Measurements from ENCODE around the gene KATNB1.

DNA sequence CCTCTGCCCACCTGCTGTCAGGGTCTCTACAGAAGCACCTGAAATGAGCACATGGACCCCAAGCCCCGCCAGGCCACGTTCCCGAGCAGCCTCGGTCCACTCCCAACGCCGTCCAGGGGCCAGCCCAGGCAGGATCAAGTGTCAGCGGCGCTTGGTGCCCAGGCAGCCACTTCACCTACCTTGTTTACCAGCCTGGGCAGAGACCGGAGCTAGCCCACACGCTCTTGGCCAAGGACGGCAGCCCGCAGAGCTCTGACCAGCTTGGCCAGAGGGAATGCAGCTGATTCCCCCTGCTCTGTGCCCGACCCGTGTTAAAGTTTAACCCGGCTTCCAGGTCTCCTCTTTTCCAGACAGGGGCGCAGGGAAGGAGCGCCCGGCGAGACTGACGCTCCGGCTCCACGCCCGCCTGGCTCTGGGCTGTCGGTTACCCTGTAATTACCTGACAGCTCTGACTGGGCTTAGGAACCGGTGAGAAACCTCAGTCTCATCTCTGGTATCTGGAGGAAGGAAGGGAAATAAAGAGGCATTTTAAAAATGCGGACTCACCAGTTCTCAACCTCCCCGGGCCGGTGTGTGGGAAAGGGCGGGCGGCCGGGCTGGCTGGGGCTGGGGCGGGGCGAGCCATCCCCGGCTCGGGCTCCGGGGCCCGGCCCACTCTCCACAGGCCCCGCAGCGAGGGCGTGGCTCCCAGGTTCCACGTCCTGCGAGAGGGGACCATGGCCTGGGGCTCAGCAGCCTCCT, 62.1 kb downstream of the KATNB1 start:
- TF ChIP-seq, protein P1, sequence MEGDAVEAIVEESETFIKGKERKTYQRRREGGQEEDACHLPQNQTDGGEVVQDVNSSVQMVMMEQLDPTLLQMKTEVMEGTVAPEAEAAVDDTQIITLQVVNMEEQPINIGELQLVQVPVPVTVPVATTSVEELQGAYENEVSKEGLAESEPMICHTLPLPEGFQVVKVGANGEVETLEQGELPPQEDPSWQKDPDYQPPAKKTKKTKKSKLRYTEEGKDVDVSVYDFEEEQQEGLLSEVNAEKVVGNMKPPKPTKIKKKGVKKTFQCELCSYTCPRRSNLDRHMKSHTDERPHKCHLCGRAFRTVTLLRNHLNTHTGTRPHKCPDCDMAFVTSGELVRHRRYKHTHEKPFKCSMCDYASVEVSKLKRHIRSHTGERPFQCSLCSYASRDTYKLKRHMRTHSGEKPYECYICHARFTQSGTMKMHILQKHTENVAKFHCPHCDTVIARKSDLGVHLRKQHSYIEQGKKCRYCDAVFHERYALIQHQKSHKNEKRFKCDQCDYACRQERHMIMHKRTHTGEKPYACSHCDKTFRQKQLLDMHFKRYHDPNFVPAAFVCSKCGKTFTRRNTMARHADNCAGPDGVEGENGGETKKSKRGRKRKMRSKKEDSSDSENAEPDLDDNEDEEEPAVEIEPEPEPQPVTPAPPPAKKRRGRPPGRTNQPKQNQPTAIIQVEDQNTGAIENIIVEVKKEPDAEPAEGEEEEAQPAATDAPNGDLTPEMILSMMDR (IDR thresholded peaks at IDR 0.05), result no peak
- no peak for TF ChIP-seq TP53 (CRISPR knock-in tag; IDR thresholded peaks at IDR 0.05)
- TF ChIP-seq, protein P2, sequence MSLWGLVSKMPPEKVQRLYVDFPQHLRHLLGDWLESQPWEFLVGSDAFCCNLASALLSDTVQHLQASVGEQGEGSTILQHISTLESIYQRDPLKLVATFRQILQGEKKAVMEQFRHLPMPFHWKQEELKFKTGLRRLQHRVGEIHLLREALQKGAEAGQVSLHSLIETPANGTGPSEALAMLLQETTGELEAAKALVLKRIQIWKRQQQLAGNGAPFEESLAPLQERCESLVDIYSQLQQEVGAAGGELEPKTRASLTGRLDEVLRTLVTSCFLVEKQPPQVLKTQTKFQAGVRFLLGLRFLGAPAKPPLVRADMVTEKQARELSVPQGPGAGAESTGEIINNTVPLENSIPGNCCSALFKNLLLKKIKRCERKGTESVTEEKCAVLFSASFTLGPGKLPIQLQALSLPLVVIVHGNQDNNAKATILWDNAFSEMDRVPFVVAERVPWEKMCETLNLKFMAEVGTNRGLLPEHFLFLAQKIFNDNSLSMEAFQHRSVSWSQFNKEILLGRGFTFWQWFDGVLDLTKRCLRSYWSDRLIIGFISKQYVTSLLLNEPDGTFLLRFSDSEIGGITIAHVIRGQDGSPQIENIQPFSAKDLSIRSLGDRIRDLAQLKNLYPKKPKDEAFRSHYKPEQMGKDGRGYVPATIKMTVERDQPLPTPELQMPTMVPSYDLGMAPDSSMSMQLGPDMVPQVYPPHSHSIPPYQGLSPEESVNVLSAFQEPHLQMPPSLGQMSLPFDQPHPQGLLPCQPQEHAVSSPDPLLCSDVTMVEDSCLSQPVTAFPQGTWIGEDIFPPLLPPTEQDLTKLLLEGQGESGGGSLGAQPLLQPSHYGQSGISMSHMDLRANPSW (CRISPR knock-in tag; conservative IDR thresholded peaks at IDR 0.05; ENCODE audit: low read depth), result no peak
- TF ChIP-seq ETV6 (CRISPR knock-in tag; IDR thresholded peaks at IDR 0.05), result no peak
- TF ChIP-seq, protein P3, sequence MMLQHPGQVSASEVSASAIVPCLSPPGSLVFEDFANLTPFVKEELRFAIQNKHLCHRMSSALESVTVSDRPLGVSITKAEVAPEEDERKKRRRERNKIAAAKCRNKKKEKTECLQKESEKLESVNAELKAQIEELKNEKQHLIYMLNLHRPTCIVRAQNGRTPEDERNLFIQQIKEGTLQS (CRISPR knock-in tag; conservative IDR thresholded peaks at IDR 0.05), result no peak
- no peak for TF ChIP-seq NR3C1 (CRISPR knock-in tag; conservative IDR thresholded peaks at IDR 0.05; ENCODE audit: low read depth)
